SIG-M5 treated with dmso at 0.1 percent for 504 hours (cell line): ENCODE data around the gene DDR2.

Source experiments
- DNase-seq: peaks from one replicate; lab custom pipeline; 2025; ENCODE audit not compliant: unreplicated experiment; lab: John Stamatoyannopoulos, UW

Gene DDR2

GRCh38 chr1:162670928-162671663 lies 38.8 kb downstream of the DDR2 start:
- DNase-seq = no peak

- DNase-seq = no peak
These were observed 39.6 kb downstream of the DDR2 start for GRCh38 chr1:162671664-162672410.

DNA sequence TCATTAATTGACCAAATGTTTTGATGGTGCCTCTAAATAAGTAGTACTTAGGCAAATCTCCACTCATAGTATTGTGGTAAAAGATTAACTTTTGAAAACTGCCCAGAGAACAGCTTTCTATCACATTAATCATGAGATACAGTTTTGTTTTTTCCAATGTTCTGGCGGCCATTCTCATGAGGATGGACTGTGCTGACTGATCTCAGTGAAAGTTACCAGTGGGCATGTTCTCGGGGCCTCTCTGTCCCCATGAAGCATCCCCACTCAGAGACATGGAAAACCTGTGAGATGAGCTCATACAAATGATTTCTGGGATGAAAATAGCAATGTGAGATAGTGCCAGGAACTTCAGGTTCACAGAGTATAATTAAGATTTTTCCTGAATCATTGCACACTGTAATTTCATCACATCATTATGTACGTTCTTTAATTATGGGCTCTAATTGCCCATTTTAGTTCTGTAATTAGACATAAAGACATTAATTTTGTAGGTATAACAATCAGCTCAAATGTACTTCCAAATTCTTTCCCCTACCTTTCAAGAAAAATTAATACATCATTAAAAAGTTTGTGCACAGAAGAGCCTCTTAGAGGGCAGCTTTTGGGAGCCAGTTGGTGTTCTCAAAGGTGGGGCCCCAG lies 40.5 kb downstream of the DDR2 start:
- no peak for DNase-seq

- no peak for DNase-seq
These were observed 41.9 kb downstream of the DDR2 start for GRCh38 chr1:162674034-162674608.

DNA sequence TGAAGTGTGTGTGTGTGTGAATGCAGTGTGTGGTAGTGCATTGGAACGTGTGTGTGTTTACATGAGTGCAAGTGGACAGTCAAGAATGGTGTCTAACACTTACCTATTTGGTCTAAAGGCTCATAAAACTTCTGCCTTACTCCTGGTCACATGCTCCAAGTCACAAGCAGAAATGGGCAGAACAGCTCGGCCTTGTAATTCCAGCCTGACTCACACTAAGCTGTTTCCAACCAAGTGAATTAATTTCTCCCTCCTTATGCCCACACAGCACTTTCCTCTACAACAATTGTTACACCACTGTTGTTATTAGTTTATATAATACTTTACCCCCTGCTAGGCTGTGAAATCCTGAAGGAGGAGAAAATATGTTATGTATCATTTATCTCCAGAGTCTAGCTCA lies 43.8 kb downstream of the DDR2 start:
- DNase-seq = no peak

GRCh38 chr1:162676750-162677149 lies 44.5 kb downstream of the DDR2 start:
- no peak for DNase-seq

GRCh38 chr1:162677607-162678371 lies 45.5 kb downstream of the DDR2 start:
- DNase-seq = no peak

DNA sequence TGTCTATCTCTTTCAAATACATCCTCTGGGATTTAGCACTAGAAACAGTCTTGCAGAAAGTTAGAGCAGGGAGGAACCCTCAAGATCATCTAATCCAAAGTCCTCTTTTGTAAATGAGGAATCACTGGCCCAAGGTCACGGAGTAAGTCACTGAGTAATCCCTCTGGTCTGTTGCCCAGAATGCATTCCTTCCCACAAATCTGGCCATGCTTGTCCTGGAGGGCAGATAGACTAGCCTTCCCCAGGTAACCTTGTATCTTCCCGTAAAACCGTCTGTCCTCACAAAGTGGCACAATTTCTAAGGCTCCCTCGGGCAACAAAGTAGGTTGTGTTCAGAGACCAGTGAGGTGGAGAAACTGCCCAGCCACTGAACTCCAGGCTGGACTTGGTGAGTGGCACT lies 46.2 kb downstream of the DDR2 start:
- DNase-seq = no peak

GRCh38 chr1:162679298-162679697 lies 47.0 kb downstream of the DDR2 start:
- DNase-seq = no peak

DNA sequence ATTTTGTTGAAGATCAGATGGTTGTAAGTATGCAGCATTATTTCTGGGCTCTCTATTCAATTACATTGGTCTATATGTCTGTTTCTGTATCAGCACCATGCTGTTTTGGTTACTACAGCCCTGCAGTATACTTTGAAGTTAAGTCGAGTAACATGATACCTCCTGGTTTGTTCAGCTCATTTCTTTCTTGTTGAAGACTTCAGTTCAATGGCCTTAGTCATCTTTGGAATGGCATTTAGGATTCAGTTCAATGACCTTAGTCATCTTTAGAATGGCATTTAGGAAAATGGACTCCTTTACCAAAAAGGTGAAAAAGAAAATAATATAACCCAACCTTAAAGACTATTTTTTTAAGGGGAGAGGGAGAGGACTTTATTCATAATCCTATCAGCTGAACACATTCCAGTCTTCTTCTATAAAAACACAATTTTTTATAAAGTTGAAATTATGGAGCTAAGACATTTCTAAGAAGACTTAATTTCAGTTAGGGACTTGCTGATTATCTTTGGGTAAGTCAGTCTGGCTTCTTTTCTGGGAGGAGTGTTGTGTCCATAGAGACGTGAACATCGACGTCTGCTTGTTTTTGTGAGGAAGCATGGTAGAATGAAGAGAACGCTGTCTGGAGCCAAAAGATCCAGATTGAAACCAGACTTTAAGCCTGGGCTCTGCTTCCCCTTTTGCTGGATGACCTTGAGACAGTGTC lies 48.3 kb downstream of the DDR2 start:
- DNase-seq = no peak

DNA sequence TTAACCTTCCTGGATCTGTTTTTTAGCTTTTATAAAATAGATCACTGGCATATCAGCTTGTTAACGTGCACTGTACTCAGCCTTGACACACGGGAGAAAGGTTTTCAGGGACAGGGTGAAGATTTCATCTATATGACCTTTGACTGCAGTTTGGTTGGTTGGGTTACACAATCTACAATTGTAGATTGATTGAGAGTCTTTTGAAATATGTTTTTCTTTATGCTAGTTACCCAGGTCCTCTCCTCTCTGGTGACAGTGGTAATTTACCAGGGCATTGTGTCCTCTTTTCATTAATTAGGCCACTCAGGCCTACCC lies 48.8 kb downstream of the DDR2 start:
- no peak for DNase-seq

- DNase-seq = no peak
These were observed 49.8 kb downstream of the DDR2 start for GRCh38 chr1:162682013-162682419.

GRCh38 chr1:162687870-162688269 lies 55.6 kb downstream of the DDR2 start:
- DNase-seq = no peak

GRCh38 chr1:162688521-162688920 lies 56.3 kb downstream of the DDR2 start:
- no peak for DNase-seq

GRCh38 chr1:162688931-162689330 lies 56.7 kb downstream of the DDR2 start:
- DNase-seq = no peak

DNA sequence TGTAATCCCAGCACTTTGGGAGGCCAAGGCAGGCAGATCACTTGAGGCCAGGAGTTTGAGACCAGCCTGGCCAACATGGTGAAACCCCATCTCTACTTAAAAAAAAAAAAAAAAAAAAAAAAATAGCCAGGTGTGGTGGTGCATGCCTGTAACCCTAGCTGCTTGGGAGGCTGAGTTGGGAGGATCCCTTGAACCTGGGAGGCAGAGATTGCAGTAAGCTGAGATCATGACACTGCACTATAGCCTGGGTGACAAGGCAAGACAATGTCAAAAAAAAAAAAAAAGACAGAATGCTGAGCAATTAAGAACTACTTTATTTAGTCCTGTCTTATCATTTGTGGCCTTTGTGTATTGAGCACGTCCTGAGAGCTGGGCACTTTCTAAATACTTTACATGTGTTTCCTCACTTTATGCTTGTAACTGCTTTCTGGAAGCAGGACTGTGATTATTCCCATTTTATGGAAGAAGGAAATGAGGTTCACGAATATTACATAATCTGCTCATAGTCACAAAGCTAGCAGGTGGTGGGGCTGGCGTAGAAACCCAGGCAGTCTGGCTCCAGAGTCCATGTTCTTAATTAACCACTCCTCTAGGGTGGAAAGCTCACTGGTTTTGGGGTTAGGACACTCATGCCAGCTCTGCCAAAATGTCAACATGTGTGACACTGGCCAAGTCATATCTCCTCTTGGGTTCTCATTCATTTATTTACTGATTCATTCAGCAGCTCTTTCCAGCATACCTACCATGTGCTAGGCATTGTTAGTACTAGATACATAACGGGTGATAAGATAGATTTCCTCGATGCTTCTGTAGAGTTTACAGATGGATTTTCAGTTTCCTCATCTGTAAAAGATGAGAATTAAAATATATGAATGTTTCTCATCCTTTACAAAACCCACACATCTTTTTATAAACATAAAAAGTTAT lies 57.7 kb downstream of the DDR2 start:
- no peak for DNase-seq

DNA sequence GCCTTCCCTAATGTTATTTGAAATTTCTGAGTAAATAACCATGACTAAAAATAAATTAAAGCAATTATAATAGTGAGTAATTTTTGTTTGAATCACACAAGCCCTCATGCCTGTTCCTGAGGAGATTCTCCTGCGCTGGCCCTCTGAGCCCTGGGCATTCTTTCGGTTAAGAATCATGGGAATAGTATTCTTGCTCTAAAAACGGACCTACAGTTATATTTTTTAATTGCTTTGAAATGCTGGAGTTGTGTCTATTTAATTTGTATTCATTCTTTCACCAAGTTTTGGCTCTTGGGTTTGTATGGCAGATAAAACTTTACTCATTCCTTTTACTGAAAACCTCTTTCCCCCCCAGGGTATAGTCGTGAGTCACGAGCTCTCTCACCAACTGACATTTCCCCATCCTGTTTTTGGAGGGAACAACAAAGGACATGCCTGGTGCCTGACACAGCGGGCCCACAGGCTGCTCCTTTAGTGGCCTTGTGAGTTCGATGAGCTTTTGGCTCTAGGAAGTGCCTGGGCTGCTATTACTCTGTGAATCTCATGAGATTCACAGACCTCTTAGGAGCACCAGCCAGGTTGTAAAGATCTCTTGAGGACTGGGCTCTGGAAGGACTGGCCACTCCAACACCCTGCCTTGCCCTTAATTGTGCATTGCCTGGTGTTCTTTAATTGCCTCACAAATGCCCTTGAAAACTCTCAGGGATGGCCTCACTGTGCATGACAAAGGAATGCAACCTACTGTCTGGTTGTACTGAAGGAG lies 58.6 kb downstream of the DDR2 start:
- DNase-seq = no peak

GRCh38 chr1:162691999-162692575 lies 59.8 kb downstream of the DDR2 start:
- DNase-seq = no peak
